ENCODE data around the gene CFP.

- TF ChIP-seq, protein P1, sequence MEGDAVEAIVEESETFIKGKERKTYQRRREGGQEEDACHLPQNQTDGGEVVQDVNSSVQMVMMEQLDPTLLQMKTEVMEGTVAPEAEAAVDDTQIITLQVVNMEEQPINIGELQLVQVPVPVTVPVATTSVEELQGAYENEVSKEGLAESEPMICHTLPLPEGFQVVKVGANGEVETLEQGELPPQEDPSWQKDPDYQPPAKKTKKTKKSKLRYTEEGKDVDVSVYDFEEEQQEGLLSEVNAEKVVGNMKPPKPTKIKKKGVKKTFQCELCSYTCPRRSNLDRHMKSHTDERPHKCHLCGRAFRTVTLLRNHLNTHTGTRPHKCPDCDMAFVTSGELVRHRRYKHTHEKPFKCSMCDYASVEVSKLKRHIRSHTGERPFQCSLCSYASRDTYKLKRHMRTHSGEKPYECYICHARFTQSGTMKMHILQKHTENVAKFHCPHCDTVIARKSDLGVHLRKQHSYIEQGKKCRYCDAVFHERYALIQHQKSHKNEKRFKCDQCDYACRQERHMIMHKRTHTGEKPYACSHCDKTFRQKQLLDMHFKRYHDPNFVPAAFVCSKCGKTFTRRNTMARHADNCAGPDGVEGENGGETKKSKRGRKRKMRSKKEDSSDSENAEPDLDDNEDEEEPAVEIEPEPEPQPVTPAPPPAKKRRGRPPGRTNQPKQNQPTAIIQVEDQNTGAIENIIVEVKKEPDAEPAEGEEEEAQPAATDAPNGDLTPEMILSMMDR (IDR thresholded peaks at IDR 0.05): no peak
- TF ChIP-seq POLR2AphosphoS5 (IDR thresholded peaks at IDR 0.05) (no peak), POLR2A (IDR thresholded peaks at IDR 0.05) (no peak), EP300 (IDR thresholded peaks at IDR 0.05) (no peak)
These were observed 1.9 kb upstream of the CFP start for GRCh38 chrX:47631676-47632075.
